SU-DHL-6 (cell line): ENCODE data around the gene EFCAB11.
"Not testable (repeated sequence)": the region's sequence is repeated elsewhere in the genome, so short reads cannot be mapped to it uniquely, and the experiment has no call there.

Source experiments
- EZH2phosphoT487 ChIP-seq: fragments of 200-600 bp; sonication (generic), shearing (Covaris generic); conservative IDR thresholded peaks from 2 replicates; pipeline ENCODE4 v1.6.1; 2018; ENCODE audit warnings: mild to moderate bottlenecking, antibody characterized with exemption, low read length, moderate library complexity, mixed read lengths
- TF ChIP-seq, protein P1 (sequence below): fragments of 200-600 bp; sonication (generic); IDR thresholded peaks from one replicate; pipeline ENCODE4 v1.5.1; 2017; ENCODE audit warnings: antibody characterized with exemption, mild to moderate bottlenecking, low read length, moderate library complexity; ENCODE audit not compliant: insufficient read depth, poor library complexity, severe bottlenecking

DNA sequence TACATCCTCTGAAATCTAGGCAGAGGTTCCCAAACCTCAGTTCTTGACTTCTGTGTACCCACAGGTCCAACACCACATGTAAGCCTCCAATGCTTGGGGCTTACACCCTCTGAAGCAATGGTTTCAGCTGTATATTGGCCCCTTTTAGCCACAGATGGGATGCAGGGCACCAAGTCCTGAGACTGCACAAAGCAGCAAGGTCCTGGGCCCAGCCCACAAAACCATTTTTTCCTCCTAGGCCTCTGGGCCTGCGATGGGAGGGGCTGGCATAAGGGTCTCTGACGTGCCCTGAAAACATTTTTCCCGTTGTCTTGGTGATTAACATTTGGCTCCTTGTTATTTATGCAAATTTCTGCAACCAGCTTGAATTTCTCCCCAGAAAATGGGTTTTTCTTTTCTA is 80.4 kb downstream of the EFCAB11 start:
- TF ChIP-seq, protein P1, sequence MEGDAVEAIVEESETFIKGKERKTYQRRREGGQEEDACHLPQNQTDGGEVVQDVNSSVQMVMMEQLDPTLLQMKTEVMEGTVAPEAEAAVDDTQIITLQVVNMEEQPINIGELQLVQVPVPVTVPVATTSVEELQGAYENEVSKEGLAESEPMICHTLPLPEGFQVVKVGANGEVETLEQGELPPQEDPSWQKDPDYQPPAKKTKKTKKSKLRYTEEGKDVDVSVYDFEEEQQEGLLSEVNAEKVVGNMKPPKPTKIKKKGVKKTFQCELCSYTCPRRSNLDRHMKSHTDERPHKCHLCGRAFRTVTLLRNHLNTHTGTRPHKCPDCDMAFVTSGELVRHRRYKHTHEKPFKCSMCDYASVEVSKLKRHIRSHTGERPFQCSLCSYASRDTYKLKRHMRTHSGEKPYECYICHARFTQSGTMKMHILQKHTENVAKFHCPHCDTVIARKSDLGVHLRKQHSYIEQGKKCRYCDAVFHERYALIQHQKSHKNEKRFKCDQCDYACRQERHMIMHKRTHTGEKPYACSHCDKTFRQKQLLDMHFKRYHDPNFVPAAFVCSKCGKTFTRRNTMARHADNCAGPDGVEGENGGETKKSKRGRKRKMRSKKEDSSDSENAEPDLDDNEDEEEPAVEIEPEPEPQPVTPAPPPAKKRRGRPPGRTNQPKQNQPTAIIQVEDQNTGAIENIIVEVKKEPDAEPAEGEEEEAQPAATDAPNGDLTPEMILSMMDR: not testable (repeated sequence)
- not testable (repeated sequence) for TF ChIP-seq EZH2phosphoT487
